T-helper 9 cell (primary cell): ENCODE data around the gene DPH7.
"Not testable (repeated sequence)": the region's sequence is repeated elsewhere in the genome, so short reads cannot be mapped to it uniquely, and the experiment has no call there.

ENCODE experiments used
- DNase-seq: peaks from one replicate; pipeline ENCODE4 v3.0.0-alpha.2; 2020

The DPH7 gene

DNA sequence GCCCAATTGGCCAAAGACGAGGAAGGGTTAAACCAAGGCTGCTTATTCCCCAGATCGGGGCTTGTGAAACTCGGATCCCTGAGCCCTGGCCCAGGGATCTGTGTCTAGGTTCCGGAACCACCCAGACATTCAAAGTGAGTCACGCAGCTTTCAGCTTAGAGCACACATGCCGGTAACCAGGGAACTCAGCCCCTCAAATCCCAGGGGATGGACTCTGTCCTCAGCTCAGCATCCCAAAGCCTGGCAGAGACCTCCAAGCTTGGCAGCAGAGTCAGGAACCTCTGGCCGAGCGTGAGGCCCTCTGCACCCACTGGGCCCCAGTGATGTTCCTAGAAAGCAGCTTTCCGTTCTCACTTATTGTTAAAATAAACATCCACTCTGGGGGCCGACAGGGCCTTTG is 33.6 kb downstream of the DPH7 start:
- no peak for DNase-seq

DNA sequence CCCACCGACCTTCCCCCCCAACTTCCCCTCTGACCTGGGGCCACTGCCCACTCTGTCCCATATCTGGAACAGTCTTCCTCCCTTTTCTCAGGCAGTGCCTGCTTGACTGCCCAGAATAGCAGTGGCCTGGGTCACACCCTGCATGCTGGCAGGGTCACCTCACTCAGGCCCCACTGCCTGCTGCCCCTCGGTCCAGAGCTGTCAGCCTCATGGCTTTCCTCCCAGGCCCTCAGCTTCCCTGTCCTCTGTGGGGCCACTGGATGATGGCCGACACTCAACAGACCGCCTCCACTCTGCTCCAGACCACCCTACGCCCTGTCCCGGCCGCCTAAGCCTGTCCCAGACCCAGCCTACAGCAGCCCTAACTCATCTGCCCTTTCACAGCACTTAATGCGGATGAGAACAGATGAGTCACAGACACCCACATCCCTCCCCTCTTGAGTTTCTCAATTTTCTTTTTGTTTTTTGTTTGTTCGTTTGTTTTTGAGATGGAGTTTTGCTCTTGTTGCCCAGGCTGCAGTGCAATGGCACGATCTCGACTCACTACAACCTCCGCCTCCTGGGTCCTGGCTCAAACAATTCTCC is 34.5 kb downstream of the DPH7 start:
- DNase-seq, result no peak

DNA sequence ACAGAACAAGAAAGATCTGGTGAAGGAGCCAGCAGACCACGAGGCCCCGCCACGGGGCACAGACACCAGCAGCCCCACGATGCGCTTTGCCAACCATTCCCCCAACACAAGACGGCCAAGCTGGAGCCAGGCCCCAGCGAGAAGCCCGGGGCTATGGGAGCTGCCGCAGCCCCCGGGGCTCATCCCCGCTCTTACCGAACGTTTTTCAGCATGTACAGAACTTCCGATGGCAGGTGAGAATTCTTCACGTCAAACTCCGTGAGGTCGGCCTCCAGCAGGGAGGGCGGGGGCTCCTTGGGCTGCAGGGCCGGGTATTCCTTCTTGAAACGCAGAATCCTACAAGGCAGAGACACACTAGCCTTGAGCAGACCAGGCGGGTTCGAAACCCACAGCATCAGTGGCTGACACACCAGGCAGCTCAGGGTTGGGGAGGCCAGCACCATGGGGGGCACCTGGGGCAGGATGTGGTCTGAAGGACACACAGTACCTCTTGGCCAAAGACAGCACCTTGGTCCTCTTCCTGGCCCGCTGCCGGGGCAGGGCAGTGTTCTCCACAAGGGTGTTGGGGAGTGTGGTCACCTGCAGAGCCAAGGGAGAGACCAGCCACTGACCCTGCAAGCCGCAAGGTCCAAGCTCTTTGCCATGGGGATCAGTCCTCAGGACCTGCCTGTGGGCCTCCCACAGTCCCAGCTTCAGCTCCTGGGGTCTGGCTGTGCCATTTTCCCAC is 35.3 kb downstream of the DPH7 start:
- DNase-seq, result no peak

DNA sequence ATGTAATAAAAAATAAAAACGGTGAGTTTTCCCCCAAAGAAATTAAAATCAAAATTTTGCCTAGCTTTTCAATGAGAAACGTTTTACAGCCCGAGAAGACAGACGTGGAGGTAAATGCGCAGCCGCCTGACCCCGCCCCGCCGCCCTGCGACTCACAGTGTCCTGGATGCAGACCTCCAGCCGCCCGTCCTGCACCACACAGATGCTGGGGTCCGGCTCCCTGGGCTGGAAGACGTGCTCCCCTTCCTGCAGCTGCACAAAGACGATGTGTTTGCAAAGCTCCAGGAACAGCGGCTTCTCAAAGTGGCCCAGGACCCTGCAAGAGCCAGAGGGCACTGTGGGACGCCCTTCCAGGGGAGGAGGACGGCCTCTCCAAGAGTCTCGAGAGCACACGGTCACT is 36.2 kb downstream of the DPH7 start:
- no peak for DNase-seq

DNA sequence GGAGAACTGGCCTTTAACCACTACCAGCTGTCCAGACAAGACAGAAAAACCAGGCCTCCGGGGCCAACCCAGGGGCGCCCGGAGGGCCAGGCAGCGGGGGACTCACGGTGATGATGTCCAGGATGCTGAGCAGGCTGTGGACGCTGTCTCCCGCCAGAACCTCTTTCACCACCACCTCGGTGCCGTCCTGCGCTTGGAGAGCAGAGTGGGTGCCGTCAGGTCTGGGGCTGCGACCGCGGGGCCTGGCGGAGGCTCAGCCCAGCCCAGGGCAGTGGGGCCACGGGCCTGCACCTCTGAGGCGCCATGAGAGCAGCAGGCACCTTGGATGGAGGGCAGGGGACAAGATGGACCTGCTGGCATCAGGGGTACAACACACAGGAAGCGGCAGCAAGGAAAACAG is 38.2 kb downstream of the DPH7 start:
- no peak for DNase-seq

DNA sequence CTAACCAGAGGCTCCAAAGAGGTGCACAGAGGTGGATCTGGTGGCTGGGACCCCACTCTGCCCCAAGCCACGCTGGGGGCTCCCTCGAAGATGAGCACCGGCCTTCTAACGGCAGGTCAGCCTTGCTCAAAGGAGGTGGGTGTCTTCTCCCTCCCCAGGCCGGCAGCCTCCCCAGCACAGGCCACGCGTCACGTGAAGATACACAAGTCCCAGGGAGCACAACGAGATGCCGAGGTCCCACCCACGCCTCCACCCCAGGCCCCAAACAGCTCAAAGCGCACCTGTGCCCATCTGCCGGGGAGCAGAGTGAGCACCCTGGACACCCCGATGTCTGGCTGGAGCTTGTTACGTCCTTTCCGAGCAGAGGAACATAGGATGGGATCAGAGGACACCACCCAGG is 40.7 kb downstream of the DPH7 start:
- no peak for DNase-seq

DNA sequence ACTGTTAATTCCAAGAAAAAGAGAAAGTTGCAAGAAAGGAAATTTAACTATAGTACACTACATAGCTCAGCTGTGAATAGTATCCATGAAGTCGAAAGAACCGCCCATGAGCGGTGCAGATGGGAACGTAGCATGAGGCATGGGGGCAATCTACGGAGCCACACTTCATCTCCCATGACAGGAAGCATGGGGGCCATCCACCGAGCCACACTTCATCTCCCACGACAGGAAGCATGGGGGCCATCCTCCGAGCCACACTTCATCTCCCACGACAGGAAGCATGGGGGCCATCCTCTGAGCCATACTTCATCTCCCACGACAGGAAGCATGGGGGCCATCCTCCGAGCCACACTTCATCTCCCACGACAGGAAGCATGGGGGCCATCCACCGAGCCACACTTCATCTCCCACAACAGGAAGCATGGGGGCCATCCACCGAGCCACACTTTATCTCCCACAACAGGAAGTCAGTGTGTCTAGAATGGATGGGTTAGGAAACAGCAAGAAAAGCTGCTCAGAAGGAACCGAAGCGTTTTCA is 42.1 kb downstream of the DPH7 start:
- not testable (repeated sequence) for DNase-seq

DNA sequence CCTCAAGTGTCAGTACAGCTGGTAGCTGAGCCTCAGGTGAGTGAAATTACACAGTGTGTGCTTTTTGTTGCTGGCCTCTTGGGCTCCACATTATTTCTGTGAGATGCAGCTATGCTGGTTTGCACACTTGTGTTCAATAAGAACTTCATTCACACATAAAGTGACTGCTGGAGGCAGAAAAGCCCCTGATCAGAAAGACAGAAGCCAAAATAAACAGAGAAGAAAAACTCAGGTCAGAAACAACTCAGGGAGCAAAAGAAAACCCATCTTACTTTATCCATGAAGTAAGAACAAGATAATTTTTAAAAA is 43.7 kb downstream of the DPH7 start:
- no peak for DNase-seq

DNA sequence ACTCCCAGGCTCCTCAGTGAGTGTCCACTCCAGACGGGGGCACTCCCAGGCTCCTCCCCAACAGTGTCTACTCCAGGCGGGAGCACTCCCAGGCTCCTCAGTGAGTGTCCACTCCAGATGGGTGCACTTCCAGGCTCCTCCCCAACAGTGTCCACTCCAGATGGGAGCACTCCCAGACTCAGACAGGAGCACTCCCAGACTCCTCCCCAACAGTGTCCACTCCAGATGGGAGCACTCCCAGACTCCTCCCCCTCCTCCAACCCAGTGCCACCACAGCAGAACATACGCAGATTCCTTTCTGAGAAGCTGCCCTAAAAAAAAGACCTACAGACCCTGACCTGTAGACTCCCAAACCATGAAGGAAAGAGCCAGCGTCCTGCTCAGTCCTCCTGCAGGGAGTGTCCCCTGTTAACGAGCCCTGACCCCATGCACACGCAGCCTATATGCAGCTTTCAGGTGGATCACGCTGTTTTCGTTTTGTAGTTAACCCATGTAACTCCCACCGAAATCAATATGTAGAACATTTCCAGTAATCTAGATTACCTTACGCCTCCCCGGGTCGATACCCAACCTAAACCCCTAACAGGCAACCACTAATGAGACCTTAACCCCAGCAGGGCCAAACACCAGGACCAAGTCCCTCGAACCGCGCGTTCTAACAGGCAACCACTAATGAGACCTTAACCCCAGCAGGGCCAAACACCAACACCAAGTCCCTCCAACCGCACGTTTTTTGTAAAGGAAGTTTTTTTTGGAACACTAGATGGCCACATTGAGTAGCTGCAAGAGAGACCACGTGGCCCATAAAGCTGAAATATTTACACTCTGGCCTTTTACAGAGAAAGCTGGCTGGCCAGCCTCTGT is 44.2 kb downstream of the DPH7 start:
- no peak for DNase-seq

DNA sequence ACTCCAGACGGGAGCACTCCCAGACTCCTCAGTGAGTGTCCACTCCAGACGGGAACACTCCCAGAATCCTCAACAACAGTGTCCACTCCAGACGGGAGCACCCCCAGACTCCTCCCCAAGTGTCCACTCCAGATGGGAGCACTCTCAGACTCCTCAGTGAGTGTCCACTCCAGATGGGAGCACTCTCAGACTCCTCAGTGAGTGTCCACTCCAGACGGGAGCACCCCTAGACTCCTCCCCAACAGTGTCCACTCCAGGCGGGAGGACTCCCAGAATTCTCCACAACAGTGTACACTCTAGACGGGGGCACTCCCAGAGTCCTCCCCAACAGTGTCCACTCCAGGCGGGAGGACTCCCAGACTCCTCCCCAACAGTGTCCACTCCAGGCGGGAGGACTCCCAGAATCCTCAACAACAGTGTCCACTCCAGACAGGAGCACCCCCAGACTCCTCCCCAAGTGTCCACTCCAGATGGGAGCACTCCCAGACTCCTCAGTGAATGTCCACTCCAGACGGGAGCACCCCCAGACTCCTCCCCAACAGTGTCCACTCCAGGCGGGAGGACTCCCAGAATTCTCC is 45.7 kb downstream of the DPH7 start:
- DNase-seq, result not testable (repeated sequence)

DNA sequence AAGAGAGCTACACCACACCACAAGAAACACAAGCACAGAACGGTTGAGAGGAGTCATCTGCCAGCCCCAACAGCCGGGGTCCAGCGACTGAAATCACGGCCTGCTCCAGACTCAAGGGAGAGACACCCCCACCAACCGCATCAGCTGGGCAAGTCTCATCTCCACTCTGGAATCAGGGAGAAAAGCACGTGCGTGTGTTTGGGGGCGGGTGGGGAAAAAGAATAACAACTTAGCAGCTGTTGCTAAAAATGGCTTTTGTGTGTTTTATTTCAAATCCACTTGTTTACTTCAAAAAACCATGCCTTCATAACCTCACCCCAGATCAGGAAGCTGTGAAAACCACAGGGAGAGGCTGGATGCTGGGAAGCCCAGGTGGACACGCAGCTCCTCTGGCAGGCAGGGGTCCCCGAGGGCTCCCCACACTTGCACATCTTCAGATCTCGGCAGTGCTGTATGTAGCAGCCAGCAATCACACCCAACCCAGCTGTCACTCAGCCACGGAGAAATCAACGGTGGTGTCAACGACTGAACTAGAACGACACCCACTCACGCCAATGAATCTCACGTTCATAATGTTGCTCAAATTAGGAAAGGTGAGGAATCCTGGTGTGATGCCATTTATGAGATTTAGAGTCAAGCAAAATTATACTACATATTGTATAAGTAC is 47.5 kb downstream of the DPH7 start:
- no peak for DNase-seq

DNA sequence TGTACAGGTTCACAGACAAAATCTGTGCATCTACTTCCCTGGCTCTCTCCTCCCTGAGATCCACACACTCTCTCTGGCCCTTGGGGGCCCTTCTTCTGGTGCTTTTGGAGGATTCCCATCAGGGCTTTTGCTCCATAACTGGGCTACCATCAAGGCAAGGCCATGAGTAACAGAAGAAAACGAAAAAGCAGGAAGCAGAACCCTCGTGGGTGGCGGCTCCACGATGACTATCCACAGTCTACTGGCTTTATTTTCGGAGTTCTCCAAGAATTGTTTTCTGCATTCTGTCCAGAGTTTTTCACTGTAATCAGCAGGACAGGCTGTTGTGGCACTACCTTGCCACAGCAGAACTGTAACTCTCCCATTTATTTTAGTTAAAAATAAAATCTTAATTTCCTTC is 48.4 kb downstream of the DPH7 start:
- no peak for DNase-seq

DNA sequence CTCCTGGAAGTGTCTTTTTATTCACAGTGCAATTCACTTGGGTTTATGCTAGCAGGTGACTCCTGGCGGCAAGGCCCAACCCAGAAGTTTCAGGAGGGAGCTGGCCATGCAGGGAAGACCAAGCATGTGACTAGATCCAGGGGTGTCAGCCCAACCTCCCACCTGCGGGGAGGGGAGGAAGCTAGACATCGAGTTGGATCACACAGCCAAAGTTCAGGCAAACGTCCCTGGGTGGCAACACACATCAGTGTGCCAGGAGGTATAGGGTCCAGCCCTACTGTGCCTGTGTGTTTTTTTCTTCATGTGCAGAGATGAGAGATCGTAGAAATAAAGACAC is 53.8 kb downstream of the DPH7 start:
- no peak for DNase-seq

DNA sequence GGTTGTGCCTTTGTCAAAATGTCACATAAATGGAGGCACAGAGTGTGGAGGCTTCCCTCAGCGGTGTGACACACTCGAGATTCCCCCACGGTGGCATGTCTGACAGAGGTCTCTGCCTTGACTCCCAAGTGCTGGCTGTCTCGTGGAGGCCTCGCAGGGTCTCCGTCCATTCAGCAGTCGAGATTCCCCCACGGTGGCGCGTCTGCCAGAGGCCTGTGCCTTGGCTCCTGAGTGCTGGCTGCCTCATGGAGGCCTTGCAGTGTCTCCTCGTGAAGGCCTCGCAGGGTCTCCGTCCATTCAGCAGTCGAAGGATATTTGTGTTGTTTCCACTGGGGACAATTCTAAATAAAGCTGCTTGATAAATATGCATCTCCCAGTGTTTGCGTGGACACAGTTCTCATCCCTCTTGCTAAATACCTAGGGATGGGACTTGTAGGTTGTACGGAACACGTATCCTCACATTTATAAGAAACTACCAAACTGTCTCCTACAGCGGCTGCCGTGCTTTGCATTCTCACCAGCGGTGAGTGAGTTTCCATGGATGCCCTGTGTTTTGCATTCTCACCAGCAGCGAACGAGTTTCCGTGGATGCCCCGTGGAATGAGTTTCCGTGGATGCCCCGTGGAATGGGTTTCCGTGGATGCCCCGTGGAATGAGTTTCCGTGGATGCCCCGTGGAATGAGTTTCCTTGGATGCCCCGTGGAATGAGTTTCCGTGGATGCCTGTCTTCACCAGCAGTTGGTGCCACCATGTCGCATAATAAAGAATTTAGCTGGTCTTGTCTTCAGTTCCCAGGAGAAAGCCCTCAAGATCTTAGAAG is 54.4 kb downstream of the DPH7 start:
- no peak for DNase-seq

DNA sequence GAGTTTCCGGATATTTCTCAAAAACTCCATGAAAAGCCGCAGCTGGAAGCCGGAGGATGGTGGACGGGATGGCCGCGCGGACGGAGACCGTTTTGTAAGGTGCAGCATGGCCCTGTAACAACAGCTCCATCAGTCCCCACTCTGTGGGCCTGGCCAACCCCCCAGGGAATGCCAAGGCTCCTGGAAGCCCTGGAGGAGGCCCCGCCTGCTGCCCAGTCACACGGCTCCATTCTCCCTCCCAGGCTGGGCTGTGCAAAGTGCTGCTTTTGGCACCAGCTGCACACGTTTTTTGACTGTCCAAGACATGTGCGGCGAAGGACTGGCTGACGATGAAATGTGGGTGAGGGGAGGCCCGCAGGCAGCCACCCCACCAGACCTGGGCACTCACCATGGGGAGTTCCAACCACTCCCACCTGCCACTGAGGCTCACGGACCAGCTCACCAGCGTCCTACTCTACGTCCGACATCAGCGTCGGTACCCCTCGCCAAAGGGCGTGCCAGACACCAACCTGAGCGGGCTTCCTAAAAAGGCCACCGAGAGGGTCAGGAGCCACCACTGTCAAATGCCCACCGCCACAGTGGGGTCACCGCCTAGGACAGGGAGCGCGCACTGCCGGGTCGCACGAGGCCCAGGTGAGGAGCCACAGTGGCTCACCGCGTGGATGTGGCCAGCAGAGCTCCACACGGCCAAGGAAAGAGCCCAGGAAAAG is 55.8 kb downstream of the DPH7 start:
- DNase-seq, result no peak

DNA sequence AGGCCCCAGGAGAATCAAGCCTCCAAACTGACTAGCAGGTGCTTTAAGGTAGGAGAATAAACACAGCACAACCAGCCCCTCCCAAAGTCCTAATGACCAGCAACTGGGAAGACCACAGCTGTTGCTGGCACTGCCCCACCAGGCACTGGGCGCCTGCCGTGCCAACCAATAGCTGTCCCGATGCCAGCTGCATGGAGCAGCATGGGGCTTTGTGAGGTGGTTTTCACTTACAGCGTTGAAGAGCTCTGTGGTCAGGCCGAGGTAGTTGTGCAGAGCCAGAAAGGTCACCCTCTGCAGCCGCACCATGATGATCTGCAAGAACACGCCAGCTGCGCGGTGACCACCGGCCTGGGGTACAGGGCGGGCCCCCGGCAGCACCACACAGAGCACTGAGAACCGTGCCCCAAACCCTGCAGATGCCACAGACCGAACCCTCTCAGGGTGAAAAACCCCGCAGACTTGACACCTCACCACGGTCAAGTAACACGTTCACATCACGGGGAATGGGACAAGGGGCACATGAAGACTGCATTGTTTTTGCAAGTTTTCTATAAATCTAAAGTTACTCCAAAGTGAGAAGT is 57.2 kb downstream of the DPH7 start:
- no peak for DNase-seq

DNA sequence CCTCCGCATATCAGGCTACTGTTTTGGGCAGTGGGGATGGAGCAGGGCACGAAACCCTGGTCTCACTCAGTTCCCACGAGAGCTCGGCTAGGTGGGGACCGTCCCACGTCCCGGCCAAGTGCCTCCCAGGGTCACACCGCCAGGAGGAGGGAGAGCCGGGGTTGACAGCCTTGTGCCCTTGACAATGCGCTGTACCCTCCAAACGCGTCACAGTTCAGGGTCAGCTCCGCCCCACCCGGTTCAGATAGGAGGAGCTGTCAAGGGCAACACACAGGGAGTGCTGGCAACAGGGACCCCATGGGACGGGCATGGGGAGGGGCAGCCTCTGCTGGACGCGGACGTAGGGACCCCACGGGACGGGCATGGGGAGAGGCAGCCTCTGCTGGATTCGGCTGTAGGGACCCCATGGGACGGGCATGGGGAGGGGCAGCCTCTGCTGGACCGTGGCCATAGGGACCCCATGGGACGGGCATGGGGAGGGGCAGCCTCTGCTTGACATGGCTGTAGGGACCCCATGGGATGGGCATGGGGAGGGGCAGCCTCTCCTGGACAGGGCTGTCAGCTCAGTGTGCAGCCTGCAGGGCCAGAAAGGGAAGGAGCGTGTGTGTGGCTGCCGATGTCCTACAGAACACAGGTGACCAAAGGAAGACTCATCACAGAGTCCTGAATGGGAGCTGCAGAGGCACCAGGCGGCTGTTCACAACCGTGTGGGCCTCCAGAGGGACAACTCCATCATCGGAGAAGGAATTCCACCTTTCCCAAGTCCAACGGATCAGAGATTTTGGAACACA is 57.9 kb downstream of the DPH7 start:
- no peak for DNase-seq

DNA sequence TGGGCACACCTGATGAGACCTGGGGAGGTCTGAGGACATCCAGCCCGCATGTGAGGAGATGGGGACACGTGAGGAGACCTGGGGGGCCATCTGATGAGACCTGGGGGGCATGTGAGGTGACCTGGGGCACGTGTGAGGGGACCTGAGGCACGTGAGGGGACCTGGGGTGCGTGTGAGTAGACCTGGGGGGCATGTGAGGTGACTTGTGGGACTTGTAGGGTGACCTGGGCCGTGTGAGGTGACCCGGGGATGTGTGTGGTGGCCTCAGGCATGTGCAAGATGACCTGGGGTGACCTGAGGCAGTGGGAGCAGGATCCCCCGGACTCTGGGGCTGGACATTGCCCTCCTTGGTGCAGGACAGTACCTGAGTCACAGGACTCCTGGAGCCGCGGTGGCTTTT is 59.2 kb downstream of the DPH7 start:
- no peak for DNase-seq

DNA sequence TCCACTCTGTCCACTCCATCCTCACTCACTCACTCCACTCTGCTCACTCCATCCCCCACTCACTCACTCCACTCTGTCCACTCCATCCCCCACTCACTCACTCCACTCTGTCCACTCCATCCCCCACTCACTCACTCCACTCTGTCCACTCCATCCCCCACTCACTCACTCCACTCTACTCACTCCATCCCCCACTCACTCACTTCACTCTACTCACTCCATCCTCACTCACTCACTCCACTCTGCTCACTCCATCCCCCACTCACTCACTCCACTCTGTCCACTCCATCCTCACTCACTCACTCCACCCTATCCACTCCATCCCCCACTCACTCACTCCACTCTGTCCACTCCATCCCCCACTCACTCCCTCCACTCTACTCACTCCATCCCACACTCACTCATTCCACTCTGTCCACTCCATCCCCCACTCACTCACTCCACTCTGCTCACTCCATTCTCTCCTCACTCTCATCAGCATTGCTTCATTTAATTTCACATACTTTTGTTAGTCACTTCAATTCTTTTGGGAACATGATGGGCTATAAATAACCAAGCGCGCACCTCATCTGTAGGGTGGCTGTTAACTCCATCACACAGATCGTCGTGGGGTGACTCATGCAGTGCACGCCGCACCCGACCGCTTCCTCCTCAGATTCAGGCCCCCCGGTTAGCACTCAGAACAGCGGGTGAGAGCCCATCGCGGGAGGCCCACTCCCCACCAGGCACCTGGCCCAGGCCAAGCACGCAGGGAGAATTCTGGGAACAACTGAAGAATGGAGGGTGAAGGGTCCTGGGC is 59.9 kb downstream of the DPH7 start:
- not testable (repeated sequence) for DNase-seq
